NCI-H2227 (cell line): ENCODE measurements around the gene HSD17B2.
A peak's percentile ranks its signal among the peaks of the same experiment; 100 is the strongest.

Experiments
- DNase-seq: peaks from one replicate; lab custom pipeline; 2025; ENCODE audit not compliant: unreplicated experiment; lab: John Stamatoyannopoulos, UW

The HSD17B2 gene

DNA sequence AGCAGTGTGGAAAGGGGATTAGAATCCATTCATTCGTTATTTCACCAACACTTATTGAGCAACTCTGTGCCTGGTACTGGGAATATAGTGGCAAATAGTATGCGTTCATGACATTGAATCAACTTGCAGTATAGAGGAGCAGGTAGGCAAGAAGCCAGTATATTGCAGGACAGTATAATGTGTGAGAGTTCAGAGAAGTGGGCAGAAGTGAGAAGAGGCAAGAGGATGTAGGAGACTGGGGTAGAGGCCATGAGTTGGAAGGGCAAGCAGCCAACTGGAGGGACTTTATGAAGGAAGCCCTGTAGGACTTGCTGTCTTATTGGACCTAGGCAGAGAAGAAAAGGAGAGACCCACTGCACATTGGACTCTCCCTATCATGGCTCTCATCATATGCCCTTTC, 12.3 kb downstream of the HSD17B2 start:
- no peak for DNase-seq

DNA sequence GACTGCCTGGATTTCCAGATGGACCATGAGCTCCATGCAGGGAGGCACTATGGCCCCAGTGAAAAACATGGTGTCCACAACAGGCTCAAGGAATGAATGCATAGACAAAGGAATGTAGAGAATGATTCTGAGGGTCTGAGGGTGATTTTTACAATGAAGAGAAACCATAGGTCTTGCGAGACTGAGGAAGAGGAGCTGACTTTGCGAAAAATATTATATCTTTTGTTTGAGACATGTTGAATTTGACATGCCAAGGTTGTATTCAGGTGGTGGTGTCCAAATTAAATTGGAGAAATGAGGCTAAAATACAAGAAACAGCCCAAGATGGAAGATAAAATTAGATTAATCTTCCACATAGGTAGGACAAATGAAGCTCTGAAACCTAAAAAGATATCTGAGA, 12.7 kb downstream of the HSD17B2 start:
- no peak for DNase-seq

DNA sequence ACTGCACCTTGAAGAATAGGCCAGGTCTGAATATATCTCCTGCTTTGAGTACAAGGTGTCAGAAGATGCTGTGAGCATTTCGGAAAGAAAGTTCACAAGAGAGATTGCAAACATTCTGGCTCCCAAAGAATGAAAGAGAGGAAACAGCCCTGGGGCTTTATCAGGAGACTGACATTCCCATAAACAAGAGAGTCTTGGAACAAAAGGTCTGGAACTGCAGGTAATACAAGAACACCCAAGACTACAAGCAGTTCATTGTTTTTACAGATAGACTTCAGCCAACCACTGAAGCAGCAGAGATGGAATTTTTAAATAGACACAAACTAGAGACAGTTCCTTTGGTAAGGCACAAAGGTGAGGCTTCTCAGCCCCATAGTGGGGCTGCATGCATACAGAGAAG, 14.4 kb downstream of the HSD17B2 start:
- no peak for DNase-seq

DNA sequence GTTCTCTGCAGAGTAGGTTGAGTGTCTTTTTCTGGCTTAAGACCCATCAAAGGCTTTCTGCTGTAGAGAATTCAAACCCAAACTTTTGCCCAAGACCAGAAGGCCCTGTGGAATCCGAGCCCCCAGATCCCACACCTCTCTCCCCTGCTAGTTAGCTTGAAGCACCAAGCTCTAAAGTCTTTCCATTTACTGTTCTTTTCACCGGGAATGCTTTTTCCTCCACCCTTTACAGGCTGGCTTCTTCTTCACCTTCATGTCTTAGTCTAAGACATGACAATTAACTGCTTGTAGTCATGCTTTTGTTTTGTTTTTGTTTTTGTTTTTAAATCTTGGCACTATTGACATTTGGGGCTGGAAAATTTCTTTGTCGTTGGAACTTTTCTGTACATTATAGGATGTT, 15.5 kb downstream of the HSD17B2 start:
- no peak for DNase-seq

DNA sequence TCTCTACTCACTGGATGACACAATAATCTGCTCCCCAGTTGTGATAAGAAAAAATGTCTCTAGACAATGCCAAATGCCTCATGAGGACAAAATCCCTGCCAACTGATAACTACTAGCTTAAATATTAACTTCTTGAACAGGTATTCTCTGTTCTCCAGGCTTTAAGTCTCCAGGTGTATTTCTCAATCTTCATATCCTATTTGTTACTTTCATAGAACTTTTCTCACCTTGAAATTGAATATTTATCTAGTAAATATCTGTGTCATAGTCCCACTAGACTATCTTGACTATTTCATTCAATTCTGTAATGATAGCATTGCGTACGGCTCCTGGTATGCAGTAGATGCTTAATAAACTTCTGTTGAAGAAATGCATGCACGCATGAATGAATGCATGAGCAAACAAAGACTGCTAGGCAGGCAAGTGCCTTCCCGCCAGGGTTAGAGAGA, 15.9 kb downstream of the HSD17B2 start:
- no peak for DNase-seq

DNA sequence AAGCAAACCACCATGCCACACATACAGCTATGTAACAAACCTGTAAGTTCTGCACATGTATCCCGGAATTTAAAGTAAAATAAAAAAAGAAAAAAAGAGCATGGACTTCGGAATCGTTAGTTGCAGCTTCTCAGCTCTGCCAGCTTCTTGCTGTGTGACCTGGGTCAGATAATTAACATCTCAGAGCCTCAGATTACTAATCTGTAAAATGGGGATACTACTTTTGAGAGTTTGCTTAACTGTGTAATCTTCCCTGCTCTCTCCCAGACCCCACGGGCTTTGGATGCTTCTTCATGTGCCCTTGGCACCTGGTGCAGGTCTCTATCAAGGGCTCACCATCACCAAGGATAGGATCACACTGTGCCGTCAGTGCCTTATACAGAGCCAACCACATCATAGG, 16.6 kb downstream of the HSD17B2 start:
- no peak for DNase-seq

DNA sequence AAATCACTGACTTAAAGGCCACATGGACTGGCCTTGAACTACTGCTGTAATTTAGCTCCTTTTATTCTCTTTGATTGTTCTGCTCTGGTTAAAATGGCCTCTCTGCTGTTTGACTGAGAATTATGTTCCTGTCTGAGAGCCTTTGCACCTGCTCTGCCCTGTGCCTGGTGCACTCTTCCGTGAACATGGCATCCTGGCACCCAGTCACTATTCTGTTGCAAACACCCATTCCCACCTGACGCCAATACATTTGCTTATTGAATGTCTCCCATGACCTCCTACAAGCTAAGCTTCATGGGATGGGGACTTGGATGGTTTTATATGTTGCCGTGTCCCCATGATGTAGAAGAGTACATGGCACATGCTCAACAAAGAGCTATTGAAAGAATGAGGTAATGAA, 20.1 kb downstream of the HSD17B2 start:
- no peak for DNase-seq

DNA sequence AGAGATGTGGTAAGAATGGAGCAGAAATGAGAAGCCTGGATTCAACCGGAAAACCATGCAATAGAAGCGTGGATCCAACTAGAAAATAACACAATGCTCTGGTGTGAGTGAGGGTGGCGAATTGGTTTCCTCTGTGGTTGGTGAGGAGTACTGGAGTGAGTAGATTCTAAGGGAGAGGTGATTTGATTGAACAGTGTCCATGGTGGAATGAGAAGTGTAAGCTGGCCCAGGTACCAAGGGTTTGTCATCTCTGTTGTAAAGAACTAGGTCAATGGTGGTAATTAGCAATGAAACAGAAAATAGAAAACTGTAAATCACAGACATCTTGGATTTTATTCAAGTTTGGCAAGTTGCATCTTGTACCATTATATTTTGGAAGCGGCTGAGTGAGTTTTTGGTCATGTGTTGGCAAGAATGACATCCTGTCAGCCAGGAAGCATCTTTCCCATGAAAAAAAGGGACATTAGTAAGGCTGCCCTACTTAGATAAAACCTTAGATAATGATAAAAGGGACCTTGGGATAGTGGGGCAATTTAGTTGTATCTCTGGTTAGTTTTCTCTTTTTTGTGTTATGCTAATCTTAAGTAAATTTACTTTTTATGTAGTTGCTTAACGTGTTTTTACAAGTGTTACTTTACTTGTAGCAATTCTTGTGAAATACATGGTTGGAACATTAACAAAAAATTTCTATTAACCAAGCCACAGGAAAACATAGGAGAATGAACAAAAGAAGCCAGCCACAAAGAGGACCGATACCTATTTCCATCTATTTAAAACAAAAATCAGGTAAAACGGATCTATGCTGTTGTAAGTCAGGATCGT, 20.9 kb downstream of the HSD17B2 start:
- no peak for DNase-seq

DNA sequence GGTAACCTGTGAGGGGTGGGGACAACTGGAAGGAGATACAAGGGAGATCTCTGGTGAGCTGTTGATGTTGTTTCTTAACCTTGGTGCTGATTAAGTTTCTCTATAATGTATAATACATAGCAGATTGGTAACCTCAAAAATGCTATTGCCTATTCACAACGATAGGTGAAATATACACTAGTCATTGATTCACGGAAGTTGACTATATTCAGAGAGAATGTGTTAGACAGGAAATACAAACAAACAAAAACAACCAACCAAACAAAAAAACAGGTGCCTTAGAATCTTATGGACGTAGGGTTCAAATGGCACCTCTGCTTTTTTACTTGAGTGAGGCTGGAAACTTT, 21.5 kb downstream of the HSD17B2 start:
- DNase-seq = no peak

DNA sequence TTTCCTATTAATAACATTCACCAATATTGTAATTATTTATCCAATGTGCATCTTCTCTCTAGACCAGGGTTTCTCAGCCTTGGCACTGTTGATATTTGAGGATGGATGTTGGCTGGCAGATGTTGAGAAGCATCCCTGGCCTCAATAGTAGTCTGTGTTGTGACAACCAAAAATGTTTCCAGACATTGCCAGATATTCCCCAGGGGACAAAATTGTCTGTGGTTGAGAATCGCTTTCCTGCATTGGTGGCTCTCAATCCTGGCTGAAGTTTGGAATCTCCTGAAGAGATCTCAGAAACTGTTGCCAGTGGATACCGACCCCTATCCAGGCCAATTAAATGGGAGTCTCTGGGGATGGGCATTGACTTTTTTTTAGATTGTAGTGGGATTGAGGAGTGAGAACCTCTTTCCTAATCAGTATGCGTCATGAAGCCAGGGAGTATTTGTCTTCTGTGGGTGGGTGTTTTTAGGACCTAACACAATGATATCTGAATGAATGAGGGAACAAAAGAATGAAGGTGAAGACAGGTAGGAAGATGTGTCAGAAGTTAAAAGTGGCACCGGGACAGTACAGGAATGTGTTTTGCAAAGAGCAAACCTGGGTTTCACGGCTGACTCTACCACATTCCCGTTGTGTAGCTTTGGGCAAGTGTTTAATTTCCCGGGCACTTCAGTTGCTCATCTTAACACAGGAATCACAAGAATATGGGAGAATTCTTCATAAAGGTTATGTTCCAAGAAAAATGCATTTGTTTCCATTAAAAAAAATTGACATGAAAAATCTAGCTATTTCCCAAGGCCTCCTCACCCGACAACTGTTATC, 24.3 kb downstream of the HSD17B2 start:
- DNase-seq = no peak

DNA sequence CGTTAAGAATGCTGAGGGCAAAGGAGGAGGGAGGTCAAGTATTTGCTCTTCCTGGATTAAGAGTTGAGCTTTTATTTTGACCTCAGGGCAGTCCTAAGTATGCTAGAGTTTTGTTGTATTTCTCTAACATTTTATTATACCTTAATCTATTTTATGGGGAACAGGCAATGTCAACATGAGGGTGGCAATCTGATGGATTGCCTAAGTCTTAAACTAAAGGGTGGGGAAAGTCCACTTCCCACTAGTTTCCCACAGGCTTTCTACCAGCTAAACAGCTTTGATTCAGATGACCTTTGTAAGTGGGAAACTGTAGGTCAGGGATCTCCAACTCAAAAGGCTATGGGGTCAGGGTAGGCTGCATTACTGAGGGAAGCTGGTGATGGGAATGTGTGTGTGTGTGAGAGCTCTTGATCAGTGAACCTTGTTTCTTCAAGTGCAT, 24.9 kb downstream of the HSD17B2 start:
- DNase-seq = no peak

DNA sequence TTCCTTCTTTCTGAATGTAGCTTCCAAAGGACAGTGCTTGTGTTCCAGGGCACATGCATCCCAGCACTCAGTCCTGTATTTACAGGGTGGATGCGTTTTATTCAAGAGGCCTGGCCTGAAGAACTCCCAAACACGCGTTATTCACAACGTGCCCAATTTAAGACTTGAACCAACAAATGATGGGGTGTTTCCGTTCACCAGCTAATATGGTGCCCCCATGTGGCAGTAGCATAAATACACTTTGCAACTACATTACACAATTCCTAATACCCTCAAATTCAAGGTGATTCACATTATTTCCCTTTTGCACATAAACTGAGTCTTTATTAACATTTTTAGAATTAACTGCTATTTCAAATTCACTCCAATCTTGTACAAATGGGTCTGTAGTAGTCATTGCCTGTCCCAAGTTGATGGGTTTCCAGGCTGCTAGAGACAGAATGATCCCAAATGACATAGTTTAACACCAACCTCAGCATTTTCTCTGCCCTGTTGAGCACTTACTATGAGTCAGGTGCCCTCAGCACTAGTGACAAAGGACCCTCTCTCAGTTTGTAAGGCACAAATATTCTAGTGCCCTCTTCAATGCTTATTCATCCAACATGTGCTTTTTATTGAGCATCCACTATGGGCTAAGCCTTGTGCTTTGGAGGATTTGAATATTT, 26.9 kb downstream of the HSD17B2 start:
- peak; percentile 14 for DNase-seq

DNA sequence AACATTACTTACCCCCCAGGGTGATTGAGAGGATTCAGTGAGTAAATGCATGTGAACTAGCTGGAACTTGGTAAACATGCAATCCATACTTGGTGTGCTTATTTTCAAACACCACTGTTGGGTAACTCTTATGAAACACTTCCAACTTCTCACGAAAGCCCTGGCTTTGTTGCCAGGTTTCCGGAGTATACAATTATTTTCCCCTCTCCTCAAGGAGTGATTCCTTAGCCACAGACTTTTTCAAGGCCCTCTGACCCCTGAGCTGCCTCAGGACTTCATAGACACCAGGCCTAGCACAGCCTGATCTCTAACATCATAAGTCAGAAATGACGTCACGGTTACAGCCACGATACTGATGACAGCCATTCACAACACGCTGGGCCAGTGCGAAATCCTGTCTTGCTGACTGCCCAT, 27.6 kb downstream of the HSD17B2 start:
- DNase-seq = no peak

DNA sequence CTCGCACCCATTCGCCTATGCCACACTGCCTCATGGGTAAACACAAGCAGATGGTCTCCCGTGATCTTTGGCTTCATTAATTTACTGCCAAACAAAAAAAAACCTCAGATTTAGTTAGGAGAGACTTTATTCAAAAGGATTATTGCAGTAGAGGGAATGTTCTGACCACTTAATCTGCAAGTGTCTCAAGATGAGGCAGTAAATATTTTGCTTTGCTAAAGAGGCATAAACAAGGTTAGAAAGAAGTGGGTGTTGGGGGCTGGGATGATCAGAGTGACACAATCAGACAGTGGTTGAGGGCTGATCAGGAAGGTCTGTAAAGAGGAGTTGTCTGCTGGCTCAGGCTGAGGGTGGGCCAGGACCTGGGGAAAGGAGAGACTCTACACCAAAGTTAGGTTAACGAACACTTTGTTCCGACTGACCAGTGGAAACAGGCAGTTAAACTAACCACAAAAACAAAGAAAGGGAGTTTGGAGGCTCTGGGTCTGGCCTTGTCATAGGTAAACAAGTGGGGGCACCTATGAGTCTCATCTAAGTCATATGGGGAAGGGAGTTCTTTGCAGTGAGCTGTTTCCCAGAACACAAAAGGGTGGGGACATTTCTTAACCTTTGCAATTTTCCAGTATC, 28.5 kb downstream of the HSD17B2 start:
- DNase-seq = no peak

DNA sequence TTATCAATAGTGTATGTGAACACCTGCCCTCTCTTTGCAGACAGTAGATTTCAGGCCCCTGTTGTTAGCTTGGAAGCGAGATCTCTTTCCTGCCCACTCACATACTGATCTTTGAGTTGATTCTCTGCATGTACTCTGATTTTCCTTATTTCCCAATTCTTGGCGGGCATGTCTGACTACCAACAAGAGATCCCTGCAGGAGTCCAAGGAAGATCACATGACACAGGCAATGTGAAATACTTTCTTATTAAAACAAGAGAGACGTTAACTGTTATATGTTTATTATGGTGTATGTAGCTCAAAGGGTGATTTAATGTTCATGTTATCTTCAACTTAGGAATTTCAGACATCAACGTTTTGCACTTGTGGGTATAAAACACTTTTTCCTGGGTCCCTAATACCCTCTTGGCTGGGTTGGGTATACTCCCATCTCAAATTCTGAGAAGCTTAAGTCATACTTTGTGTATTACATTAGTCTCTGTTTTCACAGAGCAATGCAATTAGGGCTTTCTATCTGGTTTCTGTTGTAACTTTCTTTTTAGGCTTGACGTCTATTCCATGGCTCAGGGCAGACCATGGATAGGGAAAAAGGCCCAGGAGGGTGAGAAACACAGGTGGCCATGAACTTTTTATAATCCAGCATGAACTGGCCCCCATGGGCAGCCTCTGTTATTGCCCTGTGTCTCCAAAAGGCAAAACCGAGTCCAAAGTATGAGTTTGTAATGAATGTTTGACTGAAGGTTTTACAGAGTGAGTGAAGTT, 32.2 kb downstream of the HSD17B2 start:
- no peak for DNase-seq

DNA sequence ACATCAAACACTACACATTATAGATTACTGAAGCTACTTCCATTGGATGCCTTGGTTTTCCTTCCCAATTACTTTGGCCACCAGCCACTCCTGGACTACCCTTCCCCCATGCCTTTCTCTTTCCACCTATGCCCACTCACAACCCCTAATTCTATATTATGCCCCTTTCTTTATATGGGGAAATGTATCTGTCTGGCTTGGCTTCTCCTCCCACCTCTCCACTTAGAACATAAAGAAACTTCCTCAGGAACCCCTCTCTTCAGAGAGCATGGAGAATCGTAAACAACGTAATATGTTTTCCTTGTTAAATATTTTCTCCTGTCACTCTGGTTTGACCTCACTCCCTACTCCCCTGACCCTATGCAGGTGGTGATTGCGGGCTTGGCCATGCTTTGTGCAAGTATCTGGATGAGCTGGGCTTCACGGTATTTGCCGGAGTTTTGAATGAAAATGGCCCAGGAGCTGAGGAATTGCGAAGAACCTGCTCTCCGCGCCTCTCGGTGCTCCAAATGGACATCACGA, 32.8 kb downstream of the HSD17B2 start:
- no peak for DNase-seq

DNA sequence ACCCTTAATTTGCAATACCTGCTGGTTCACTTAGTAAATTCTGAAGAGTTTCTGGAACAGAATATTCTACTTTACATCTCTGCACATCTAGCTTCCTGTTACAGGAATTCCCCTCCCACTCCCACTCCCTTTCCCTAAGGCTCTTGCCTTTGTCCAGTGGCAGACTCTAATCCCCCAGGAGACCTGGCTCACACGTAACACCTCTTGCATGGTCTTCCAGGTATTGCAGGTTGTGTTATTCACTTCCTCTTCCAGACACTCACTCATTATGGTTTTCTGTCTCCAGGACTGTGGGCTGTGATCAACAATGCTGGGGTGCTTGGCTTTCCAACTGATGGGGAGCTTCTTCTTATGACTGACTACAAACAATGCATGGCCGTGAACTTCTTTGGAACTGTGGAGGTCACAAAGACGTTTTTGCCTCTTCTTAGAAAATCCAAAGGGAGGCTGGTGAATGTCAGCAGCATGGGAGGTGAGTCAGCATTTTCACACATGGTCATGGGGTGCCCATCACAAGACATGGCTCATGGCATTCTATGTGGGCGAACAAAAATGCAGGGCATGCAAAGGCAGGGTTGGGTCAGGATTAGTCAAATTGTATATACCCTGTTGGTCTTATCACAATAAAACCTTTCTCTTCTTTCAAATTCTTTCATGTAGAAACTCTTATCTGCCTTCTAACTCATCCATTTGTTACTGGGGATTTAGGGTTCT, 35.8 kb downstream of the HSD17B2 start:
- DNase-seq = no peak

DNA sequence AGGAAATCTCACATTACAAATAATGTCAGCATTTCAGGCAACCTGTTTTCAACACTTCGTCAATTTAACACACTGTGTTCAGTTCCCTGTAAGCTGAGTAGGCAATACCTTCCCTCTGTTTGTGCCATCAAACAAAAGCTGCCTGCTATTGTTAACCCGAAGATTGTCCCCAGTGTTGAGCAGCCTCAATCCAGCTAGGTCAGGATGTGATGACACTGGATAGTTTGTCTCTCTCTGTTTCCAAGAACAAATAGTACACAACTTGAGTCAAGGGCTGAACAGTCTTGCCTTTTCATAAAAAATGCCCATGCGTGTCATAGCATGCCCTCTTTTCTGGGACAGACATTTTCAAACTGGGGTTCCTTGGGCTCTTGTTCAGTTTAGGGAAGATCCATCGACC, 36.4 kb downstream of the HSD17B2 start:
- DNase-seq = no peak

DNA sequence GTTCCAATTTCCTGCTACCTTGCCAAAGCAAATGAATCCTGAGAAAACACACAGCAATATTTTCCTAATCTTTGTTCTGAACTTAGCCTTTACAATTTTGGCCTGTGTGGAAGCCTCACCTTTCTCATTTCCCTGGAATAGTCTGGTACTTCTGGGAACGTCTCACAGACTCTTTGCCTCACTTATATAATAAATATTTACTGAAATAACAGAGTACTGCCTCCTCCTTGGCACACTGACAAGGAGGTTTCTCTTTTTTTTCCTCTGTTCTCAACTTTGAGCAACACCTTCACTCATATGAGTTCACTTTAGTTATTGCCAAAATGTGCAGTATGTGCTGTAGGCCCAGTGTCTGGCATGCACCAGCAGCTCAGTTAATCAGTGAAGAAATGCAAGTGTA, 37.3 kb downstream of the HSD17B2 start:
- no peak for DNase-seq
